Ovary (tissue), 9 donors: ENCODE measurements around the gene GCN1. TPM values are rescaled to one million over a fixed set of nuclear protein-coding genes. Genes with fewer than 3 reads are reported as not detected.

ENCODE experiments used
- DNase-seq, 5 donors: peaks; one replicate each; pipeline ENCODE4 v3.0.0-alpha.2; 2019 to 2020
- H3K27ac ChIP-seq, 2 donors: fragments of 200-600 bp; one replicate each; pipeline versions ENCODE4 v1.5.1 to v1.8.0; 2019 to 2022
- H3K27me3 ChIP-seq: fragments of 200-600 bp; one replicate; pipeline ENCODE4 v1.8.0; 2022
- H3K36me3 ChIP-seq: fragments of 200-600 bp; sonication (generic); one replicate; pipeline ENCODE4 v1.5.1; 2019
- H3K4me1 ChIP-seq: one replicate; pipeline ENCODE4 v1.8.1; 2013; ENCODE audit warnings: mild to moderate bottlenecking, moderate library complexity; ENCODE audit not compliant: insufficient read depth
- H3K4me3 ChIP-seq: fragments of 200-600 bp; sonication (generic); one replicate; pipeline ENCODE4 v1.5.1; 2017
- H3K9me3 ChIP-seq, 2 donors: fragments of 200-600 bp in 1 of 2; sonication (generic) in 1 of 2; one replicate each; pipeline versions ENCODE4 v1.5.1 to v1.8.1; 2013 to 2019; ENCODE audit warnings: mild to moderate bottlenecking in 1 of 2, moderate library complexity in 1 of 2
- CTCF ChIP-seq, 3 donors: fragments of 450-650 bp in 2 of 3; fragments of 200-600 bp in 1 of 3; IDR thresholded peaks; one replicate each; pipeline versions ENCODE4 v1.5.1 to v1.8.0; 2016 to 2022; ENCODE audit warnings: antibody characterized with exemption in 3 of 3, mild to moderate bottlenecking in 1 of 3
- EP300 ChIP-seq: sonication (generic); formaldehyde crosslinking; IDR thresholded peaks from one replicate; pipeline ENCODE4 v1.6.1; 2017; ENCODE audit warnings: antibody characterized with exemption
- POLR2A ChIP-seq: fragments of 450-650 bp; IDR thresholded peaks from one replicate; pipeline ENCODE4 v1.6.1; 2017; ENCODE audit warnings: antibody characterized with exemption, mild to moderate bottlenecking, moderate library complexity
- WGBS, 3 donors: extraction: QIAGEN DNeasy Blood & Tissue Kit in 1 of 3; methylation state at CpG; one replicate each; pipeline versions ENCODE4 v1.1.5 to v1.1.7; 2013 to 2017; 5-methylcytosine and 5-hydroxymethylcytosine counted together
- intact Hi-C, 4 donors: fragments of 100-400 bp; cut with DNase I; formaldehyde crosslinking; loops; one replicate each; pipeline versions ENCODE4 v1.11.0 to v1.15.1; 2022 to 2023
- polyA plus RNA-seq, 2 donors: library from polyadenylated mRNA; stranded (reverse); fragments of 200-250 nt in 1 of 2; fragments of 350-450 nt in 1 of 2; fragmentation: Illumina TruSeq in 1 of 2; extraction: RNeasy Lipid Tissue Mini Kit (QIAGEN cat#74804) in 1 of 2; gene quantifications; one replicate each; pipeline ENCODE4 v1.2.3, GENCODE V29; 2013 to 2014
- total RNA-seq, 7 donors: library from RNA; depleted of rRNA in 2 of 7; stranded (reverse); fragments of >200 nt in 2 of 7; fragmentation: NEBNext Ultra II Directional in 3 of 7; extraction: Animal tissue kit (Norgen Biotek cat#: 25700) in 3 of 7; gene quantifications; one replicate each; pipeline versions ENCODE4 v1.1.0 to v1.2.4, GENCODE V29; 2016 to 2023
- donor health status: DM: no; HTN: no; CAD: no; lungs with moderate emphysema.
- donor health status: DM: no; HTN: no; CAD: no.
- donor health status: Bipolar disorder and iron deficiency.
- donor health status: DM: yes; HTN: yes; CAD: no.
- donor health status: DM: no; HTN: no; CAD: no.
- donor health status: DM: yes; HTN: yes; CAD: no.

GCN1 gene
- total and polyA plus RNA-seq, 9 donors = 22.6 to 86.2 (median 61.4) TPM

- H3K27me3 ChIP-seq = no peaks in the 10 kb centered on the region
- 75 to 85% (median 76%) methylated on average over 2 of the region's 2 CpGs for WGBS, 3 donors
- intact Hi-C loops = no loop called here
- H3K9me3 ChIP-seq = no peaks in the 10 kb centered on the region
- no peak overlapping the region for H3K4me3 ChIP-seq
- no peak for DNase-seq
- no peak for TF ChIP-seq POLR2A
- no peak for TF ChIP-seq CTCF (IDR thresholded peaks at IDR 0.05)
- TF ChIP-seq EP300 = no peak
- H3K4me1 ChIP-seq = no peaks in the 10 kb centered on the region
- H3K27ac ChIP-seq = no peak overlapping the region
- peaks cover 3% of the 10 kb centered on the region for H3K36me3 ChIP-seq
Observed at GRCh38 chr12:120126635-120127005, 67.9 kb downstream of the GCN1 start.

- Histone ChIP-seq H3K27me3 (no peaks in the 10 kb centered on the region), H3K9me3 (no peaks in the 10 kb centered on the region), H3K4me3 (no peak overlapping the region), H3K36me3 (peaks cover 3% of the 10 kb centered on the region), H3K27ac (no peak overlapping the region), H3K4me1 (no peaks in the 10 kb centered on the region)
- no peak for TF ChIP-seq EP300
- no peak for TF ChIP-seq POLR2A
- no peak for TF ChIP-seq CTCF (IDR thresholded peaks at IDR 0.05)
- WGBS, 3 donors = 62 to 68% (median 64%) methylated on average over 6 of the region's 6 CpGs
- intact Hi-C loops = no loop called here
- DNase-seq = no peak
Observed at GRCh38 chr12:120125792-120126634, 68.5 kb downstream of the GCN1 start.

GRCh38 chr12:120125029-120125428 is 69.5 kb downstream of the GCN1 start:
- intact Hi-C loops = no loop called here
- DNase-seq = no peak
- no peaks in the 10 kb centered on the region for H3K4me1 ChIP-seq

GRCh38 chr12:120121766-120122293 is 72.7 kb downstream of the GCN1 start:
- intact Hi-C loops = no loop called here
- TF ChIP-seq POLR2A = no peak
- no peak for TF ChIP-seq CTCF (IDR thresholded peaks at IDR 0.05)
- no peak for TF ChIP-seq EP300
- H3K4me3 ChIP-seq = no peak overlapping the region
- 27 to 45% (median 40%) methylated on average over 4 of the region's 4 CpGs for WGBS, 3 donors
- H3K4me1 ChIP-seq = peaks cover 4% of the 10 kb centered on the region
- DNase-seq = no peak
- H3K36me3 ChIP-seq = no peaks in the 10 kb centered on the region
- no peak overlapping the region for H3K27ac ChIP-seq
- H3K9me3 ChIP-seq = no peaks in the 10 kb centered on the region
- H3K27me3 ChIP-seq = no peaks in the 10 kb centered on the region

More at GRCh38 chr12:120125029-120125428, 69.5 kb downstream of the GCN1 start:
- Histone ChIP-seq H3K36me3 (peaks cover 3% of the 10 kb centered on the region), H3K9me3 (no peaks in the 10 kb centered on the region), H3K27me3 (no peaks in the 10 kb centered on the region), H3K4me3 (no peak overlapping the region), H3K27ac (no peak overlapping the region)
- TF ChIP-seq EP300 = no peak
- 79 to 92% (median 80%) methylated on average over 4 of the region's 4 CpGs for WGBS, 3 donors

GRCh38 chr12:120121343-120121742 is 73.2 kb downstream of the GCN1 start:
- Histone ChIP-seq H3K4me1 (peaks cover 4% of the 10 kb centered on the region), H3K27ac (no peak overlapping the region), H3K36me3 (no peaks in the 10 kb centered on the region), H3K4me3 (no peak overlapping the region), H3K27me3 (no peaks in the 10 kb centered on the region), H3K9me3 (no peaks in the 10 kb centered on the region)
- WGBS, 3 donors = 48 to 63% (median 51%) methylated on average over 2 of the region's 2 CpGs
- intact Hi-C loops = no loop called here
- DNase-seq = no peak
- TF ChIP-seq CTCF (IDR thresholded peaks at IDR 0.05) = no peak
- no peak for TF ChIP-seq EP300
- TF ChIP-seq POLR2A = no peak
